ENCODE measurements around the gene CAPN15.

DNA sequence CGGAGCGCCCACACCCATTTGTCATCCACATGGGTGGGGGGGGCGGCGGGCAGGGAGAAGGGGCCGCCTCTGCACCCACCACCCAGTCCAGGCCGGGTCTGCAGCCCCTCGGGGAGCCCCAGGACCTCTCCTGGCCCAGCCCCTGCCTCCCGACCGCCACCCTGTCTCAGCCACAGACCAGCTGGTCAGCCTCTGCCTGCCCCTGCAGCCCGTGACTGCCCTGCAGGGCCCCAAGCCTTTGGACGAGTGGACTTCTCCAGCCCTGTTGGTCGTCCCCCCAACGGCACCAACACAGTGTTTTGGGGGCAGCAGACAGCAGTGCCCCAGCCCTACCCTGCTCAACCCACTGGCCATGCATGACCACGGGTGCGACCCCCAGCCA, 33.9 kb downstream of the CAPN15 start:
- TF ChIP-seq POLR2AphosphoS5 (IDR thresholded peaks at IDR 0.05; ENCODE audit: low read depth, low read length) (no peak), FOXP2 (optimal IDR thresholded peaks at IDR 0.05; ENCODE audit: borderline replicate concordance, extremely low read depth, extremely low read length, insufficient read depth) (no peak), TAF1 (IDR thresholded peaks at IDR 0.05; ENCODE audit: borderline replicate concordance, insufficient read depth, low read length) (no peak)
- TF ChIP-seq, protein P1, sequence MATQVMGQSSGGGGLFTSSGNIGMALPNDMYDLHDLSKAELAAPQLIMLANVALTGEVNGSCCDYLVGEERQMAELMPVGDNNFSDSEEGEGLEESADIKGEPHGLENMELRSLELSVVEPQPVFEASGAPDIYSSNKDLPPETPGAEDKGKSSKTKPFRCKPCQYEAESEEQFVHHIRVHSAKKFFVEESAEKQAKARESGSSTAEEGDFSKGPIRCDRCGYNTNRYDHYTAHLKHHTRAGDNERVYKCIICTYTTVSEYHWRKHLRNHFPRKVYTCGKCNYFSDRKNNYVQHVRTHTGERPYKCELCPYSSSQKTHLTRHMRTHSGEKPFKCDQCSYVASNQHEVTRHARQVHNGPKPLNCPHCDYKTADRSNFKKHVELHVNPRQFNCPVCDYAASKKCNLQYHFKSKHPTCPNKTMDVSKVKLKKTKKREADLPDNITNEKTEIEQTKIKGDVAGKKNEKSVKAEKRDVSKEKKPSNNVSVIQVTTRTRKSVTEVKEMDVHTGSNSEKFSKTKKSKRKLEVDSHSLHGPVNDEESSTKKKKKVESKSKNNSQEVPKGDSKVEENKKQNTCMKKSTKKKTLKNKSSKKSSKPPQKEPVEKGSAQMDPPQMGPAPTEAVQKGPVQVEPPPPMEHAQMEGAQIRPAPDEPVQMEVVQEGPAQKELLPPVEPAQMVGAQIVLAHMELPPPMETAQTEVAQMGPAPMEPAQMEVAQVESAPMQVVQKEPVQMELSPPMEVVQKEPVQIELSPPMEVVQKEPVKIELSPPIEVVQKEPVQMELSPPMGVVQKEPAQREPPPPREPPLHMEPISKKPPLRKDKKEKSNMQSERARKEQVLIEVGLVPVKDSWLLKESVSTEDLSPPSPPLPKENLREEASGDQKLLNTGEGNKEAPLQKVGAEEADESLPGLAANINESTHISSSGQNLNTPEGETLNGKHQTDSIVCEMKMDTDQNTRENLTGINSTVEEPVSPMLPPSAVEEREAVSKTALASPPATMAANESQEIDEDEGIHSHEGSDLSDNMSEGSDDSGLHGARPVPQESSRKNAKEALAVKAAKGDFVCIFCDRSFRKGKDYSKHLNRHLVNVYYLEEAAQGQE (IDR thresholded peaks at IDR 0.05; ENCODE audit: insufficient read depth in 1 of 2, low read depth in 2 of 2, low read length in 2 of 2): no peak

Data from PFSK-1 (cell line).